ENCODE results near the gene SCN1B. TPM values are rescaled to one million over a fixed set of nuclear protein-coding genes. Genes with fewer than 3 reads are reported as not detected.
"Not testable (repeated sequence)": the region's sequence is repeated elsewhere in the genome, so short reads cannot be mapped to it uniquely, and the experiment has no call there.

Gene SCN1B
- total RNA-seq, 1 donor from 2014 or later = 0.69 TPM

DNA sequence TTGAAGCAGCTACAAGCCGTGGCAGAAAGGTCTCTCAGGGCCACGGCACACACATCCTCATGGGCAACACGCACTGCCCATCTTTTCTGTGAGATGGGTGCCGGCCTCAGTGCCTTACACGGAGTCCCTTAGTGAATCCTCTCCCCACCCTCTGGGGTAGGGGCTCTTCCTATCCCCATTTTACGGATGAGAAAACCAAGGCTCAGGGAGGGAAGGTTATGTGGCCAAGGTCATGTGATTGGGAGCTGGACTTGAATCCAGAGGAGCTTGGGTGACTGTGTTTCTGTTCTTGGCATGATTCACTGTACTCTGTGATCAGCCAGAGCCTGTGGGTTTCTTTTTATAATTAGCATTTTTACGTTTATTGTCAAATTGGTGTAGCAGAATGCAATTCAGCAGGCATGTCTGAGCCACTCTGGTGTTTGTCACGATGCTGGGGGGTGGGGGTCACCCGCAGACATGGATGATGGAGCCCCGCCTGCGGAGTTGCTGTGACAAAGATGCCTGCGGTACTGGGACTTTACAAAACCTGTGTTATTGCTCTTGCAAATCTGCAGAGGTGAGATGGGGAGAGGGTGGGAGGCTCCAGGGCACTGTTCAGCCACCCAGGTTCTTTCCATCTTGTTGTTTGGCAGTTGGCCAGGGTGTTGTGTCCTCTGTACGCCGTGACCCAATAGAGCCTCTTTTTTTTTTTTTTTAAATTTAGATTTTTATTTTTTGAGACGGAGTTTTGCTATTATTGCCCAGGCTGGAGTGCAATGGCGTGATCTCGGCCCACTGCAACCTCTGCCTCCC is 4.5 kb downstream of the SCN1B start:
- intact Hi-C loops (cut with micrococcal nuclease) = no loop called here

DNA sequence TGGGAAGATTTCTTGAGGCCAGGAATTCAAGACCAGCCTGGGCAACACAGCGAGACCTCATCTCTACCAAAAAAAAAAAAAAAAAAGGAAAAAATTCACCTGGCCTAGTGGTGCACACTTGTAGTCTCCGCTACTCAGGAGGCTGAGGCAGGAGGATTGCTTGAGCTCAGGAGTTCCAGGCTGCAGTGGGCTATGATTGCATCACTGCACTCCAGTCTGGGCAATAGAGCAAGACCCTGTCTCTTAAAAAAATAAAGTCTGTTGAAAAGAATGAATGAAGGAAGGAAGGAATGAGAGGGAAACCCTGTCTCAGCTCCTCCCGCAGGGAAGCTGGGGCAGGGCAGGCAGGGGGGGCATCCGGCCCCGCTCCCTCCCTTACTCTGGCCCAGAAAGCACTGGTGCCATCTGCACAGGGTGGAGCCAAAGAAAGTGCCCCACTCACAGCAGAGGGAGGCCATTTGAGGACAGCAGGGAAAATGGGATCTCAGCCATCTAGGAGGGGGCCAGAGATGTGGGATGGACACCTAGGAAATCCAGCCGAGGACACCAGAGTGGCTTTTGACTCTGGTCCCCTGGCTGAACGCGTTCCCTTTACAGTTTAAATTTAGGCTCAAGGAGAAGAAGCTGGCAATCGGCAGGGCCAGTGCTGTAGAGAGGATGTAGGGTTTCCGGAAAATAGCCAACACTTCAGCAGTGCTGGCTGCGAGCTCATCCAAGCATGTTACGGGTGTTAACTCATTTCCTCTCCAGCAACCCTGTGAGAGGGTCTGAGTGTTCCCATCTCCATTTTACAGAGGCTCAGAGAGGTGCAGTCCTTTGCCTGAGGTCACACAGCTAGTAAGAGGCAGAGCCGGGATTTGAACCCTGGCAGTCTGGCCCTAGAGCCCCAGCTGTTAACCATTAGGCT is 7.7 kb downstream of the SCN1B start:
- intact Hi-C loops (cut with micrococcal nuclease) = no loop called here

DNA sequence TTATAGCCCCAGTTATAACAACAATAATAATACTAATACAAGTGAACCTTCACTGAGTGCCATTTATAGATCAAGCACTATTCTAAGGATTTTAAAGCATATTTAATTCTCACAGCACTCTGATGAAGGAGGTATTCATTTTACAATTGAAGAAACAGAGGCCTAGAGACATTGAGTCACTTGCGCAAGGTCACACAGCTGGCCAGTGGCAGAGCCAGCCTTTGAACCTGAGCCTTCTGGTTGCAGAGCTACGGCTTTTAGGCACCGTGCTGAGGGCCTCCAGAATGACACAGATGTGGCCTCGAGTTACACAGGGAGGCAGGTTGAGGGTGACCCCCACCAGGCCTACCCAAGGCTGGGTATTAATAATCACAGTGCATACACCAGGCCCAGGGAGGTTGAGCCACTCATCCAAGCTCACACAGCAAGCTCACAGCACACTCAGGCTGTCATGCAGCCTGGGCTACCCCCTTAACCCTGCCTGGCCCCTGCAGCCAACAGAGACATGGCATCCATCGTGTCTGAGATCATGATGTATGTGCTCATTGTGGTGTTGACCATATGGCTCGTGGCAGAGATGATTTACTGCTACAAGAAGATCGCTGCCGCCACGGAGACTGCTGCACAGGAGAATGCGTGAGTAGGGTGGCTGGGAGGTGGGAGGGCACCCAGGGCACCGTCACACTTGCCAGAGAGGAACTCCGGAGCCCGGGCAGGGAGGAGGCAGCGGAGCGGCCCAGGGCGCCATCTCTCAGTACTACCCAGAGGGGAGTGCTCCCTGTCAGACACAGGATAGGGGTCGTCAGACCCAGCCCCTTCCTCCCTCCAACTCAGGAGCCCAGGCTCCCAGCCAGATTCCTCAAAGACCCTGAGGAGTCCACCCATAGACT is 8.6 kb downstream of the SCN1B start:
- intact Hi-C loops (cut with micrococcal nuclease) = no loop called here

DNA sequence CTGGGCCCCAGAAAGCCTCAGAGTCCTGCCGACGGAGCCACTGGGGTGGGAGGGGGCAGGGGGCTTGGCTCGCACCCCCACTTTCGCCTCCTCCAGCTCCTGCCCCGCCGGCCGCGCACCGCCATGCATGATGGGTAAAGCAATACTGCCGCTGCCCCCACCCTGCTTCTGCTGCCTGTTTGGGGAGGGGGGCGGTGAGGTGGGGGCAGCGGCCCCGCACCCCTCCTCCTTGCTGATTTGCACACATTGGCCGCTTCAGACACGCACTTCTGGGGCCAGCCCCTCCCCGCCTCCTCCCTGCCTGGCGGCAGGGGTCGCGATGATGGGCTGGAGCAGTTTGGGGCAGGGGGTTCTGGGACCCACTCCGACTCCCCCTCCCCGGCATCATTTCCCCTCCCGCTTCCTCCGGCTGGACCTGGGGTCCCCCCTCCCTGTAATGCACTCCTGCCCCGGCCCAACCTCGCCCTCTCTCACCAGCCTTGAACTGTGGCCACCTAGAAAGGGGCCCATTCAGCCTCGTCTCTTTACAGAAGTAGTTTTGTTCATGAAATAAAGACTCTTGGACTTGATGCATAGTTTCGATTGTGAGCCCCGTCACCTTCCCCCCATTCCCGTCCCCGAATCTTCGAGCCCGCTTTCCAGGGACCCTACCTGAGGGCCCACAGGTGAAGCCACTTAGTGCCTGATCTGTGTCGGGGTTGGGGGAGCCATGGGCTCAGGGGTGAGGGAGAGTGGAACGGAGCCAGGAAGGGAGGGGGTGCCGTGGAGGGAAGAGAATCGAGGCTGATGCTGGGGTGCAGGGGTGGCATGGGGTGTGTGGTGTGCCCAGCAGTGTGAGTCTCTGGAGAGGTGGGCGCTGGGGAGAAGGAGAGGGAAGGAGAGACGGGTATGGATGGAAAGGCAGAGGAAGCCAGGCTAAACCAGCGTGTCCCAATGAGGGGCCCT is 9.9 kb downstream of the SCN1B start:
- intact Hi-C loops (cut with micrococcal nuclease) = no loop called here

DNA sequence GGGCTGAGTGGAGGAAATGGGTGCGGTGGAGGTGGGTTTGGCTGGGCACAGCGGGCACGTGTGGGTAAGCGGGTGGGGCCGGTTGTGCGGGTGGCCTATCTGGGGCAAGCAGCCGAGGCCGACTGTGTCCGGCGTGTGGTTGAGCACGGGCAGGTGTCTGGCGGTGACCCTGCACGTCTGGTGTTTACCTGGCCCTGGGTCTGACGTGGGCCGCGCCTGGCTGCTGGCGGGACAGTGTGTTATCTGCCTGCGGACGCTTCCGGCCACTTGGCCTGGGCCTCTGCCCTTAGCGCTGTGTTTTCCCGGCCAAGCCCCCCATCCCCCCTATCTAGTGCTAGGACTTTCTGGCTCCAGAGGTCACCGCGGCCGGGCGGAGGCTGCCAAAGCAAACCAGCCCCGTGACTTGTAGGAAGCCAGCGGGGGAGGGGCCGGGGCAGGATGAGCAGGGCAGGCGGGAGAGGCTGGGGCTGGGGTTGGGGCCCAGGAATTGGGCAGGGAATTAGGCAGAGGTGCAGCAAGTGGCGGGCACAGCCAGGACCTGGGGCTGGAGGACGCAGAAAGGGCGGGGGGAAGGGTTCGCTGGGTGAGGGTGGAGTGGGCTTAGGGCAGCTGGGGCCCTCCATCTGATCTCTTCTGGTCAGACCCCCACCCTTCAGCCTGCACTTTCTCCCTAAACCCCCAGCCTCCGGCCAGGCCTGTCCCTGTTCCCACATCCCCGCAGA is 10.7 kb downstream of the SCN1B start:
- intact Hi-C loops (cut with micrococcal nuclease) = no loop called here

DNA sequence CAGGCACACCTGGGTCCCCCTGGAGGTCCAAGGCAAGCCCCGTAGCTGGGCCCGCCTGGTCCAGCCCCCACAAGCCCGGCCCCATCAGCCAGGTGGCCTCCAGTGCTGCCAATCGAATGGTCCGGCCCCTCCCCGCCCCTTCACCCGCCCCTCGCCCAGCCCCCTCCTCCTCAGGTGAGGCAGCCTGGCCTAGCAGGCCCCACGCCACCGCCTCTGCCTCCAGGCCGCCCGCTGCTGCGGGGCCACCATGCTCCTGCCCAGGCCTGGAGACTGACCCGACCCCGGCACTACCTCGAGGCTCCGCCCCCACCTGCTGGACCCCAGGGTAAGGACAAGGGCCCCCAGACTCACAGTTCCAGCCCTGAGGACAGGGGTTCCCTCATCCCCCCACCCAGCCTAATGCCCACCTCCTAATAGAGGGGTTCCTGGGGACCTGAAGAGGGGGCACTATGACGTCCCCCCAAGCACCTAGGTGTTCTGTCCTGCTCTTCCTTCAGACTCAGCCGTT is 11.3 kb downstream of the SCN1B start, which contains the start of gene HPN:
Gene HPN, plus strand, starts transcription at position 174 of the 508 bp plus-strand sequence. CDS start 786 bp downstream, outside the sequence.
- intact Hi-C loops (cut with micrococcal nuclease) = no loop called here

DNA sequence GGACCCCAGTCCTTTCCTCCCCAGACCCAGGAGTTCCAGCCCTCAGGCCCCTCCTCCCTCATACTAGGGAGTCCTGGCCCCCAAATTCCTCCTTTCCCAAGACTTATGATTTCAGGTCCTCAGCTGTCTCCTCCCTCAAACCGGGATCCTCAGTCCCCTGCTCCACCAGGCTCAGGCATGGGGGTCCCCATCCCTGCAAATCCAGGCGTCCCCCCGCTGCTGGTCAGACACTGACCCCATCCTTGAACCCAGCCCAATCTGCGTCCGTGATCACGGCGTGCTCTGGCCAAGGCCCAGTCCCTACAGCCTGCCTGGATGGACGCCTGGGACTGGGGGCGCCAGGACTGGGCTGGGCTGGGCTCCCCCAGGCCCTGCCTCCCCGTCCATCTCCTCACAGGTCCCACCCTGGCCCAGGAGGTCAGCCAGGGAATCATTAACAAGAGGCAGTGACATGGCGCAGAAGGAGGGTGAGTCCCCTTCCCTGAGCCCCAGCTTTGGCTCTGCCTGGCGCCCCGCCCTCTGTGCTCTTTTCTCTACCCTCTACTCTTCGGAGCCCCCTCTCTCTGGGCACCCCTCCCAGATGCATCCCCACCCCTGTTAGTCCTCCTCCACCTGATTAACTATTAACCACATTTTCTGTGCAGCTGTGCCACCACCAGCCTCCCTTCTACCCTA is 11.9 kb downstream of the SCN1B start:
- intact Hi-C loops (cut with micrococcal nuclease) = no loop called here

DNA sequence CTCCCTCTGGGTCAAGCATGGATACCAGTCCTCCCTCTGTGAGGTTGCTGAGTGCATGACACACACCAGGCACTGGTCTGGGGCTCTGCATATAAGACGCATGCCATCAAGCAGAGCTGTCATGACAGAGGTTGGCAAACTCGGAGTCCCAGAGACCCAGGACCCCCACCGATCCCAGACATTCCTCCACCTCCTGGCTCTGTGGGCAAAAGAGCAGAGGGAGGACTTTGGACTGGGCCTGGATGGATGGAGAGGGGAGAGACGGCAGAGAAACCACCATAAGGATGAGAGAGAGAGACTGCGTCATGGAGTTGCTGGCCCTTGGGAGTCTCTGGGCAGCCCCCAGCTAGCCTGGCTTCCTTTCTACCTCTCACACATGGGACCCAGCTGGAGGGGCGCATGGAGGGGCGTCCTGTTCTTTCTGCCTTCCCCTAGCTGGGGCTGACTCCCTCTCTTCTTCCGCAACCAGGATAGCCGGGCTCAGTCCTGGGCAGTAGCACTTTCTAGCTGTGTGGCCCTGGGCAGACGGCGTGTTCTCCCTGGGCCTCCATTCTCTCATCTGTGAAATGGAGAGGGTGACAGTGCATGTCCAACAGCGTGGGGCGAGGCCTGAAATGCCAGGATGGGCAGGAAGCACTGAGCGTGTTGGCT is 12.8 kb downstream of the SCN1B start:
- intact Hi-C loops (cut with micrococcal nuclease) = no loop called here

DNA sequence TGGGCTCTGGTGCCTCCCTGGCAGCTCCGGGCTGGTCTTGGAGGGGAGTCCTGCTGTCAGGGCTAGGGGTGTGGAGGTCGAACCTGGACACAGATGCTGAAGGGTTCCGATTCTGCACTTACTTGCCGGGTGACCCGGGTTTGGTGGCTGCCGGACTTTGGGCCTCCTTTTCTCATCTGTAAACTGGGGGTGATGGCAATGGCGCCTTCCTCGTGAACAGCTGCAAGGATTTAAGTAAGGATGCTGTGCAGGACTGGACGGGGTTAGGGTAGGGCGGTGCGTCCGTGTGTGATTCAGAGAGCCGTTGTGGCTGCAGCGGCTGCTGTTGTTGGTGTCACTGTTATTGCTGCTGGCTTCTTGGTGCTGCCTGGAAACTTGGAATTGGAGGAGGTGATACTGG is 13.6 kb downstream of the SCN1B start:
- intact Hi-C loops (cut with micrococcal nuclease) = loop anchor here (1.0 kb wide), 4 partner anchors 23 to 91 kb away; partner anchors contain the start of gene LGI4

DNA sequence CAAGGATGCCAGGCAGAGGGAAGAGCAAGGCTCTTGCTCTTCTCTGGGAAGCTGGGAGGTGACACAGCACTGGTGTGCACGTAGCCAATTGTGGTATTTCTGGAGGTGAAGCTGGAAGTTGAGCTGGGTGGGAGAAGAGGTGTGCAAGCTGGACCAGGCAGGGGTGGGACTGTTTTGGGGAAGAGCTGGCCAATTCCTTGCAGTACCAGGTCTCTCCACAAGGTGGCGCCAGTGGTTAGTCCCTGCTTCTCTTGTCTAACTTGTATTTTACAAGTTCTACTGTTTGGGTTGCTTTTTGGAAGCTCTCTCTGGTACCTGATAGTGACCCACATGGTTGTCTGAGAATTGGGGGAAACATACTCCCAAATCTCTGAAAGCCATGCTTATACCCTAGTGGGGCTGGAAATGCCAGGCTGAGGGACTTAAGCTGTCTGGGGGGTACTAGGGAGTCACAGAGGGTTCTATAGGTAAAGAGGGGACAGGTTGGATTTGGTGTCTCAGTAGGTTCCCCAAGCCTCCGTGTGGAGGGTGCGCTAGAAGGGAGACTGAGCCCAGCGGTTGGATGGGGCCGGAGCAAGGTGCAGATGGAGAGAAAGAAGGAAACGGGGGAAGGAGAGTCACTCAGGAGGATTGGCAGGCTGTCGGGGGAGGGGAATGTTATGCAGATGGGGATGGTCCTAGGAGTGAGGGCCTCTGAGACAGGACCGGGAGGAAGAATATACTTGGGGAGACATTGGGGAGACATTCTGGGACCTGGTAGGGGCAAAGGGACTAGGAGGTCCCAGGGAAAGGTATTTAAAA is 14.2 kb downstream of the SCN1B start:
- intact Hi-C loops (cut with micrococcal nuclease) = loop anchor here (1.0 kb wide), 4 partner anchors 23 to 91 kb away; partner anchors contain the start of gene LGI4

DNA sequence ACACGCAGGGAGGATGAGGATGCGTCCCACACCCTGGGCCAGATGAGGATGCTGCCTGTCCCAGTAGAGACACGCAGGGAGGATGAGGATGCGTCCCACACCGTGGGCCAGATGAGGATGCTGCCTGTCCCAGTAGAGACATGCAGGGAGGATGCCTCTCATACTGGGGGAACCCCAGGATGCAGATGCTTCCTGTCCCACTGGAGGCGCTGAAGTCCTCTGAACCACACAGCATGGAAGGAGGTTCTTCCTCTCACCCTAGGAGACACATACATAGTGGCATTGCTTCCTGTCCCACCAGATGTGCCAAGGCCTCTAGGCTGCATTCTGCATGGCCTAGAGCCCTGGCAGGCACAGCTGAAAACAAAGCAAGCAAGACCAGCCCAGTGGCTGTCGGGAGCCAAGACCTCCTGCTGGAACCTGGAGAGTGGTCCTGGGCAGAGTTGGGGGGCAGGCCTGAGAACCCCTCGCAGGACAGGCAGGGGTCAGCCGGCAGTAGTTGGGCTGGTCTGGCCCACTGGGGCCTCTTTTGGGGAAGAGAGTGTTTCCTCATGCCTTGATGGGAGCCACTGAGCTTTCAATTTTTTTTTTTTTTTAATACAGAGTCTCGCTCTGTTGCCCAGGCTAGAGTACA is 15.5 kb downstream of the SCN1B start:
- intact Hi-C loops (cut with micrococcal nuclease) = no loop called here

DNA sequence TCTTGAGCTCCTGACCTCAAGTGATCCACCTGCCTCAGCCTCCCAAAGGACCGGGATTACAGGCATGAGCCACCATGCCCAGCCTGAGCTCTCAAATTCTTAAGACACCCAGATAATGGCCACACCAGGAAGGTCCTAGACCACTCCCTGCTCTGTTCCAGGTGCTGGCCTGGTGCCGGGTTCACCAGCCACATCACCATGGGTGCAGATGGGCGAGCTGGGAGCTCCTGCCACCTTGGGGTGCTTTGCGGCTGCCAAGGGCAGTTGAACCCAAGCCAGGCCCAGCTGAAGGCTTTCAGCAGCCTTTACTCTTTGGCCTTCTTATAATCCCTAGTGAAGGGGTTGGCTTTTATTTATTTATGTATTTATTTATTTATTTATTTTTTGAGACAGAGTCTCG is 16.2 kb downstream of the SCN1B start:
- intact Hi-C loops (cut with micrococcal nuclease) = no loop called here

DNA sequence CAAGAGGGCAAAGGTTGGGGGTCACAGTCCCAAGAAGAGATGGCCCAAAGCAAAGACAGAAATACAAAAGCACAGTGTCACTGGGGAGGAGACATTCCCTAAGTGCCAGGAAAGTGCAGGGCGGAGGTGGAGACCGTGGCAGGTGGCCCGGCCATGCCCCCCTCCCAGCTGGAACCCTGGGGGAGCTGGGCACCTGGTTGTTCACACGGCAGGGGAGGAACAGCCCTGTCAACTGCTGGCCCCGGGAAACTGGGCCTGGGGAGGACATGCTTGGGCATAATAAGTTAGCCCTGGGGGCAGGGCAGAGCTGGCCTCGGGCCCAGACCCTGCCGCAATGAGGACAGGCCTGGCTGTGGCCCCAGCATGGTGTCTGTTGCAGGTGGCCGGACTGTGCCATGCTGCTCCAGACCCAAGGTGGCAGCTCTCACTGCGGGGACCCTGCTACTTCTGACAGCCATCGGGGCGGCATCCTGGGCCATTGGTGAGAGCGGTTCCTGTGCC is 18.7 kb downstream of the SCN1B start:
- intact Hi-C loops (cut with micrococcal nuclease) = no loop called here

DNA sequence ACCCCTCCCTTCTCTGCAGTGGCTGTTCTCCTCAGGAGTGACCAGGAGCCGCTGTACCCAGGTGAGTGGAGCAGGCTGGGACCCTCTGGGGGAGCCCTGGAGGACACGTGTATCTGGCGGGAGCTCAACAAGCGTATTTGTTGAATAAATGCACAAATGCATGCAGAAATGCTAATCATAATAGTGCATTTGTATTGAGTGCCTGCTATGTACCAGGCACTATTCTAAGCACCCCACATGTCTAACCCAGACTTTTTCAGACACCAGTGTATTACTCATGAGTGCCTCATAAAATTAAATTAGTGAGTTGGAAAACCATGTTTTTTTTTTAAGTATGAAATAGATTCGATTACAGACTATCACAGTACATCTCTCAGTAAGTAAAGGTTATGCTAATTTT is 19.2 kb downstream of the SCN1B start:
- intact Hi-C loops (cut with micrococcal nuclease) = no loop called here

DNA sequence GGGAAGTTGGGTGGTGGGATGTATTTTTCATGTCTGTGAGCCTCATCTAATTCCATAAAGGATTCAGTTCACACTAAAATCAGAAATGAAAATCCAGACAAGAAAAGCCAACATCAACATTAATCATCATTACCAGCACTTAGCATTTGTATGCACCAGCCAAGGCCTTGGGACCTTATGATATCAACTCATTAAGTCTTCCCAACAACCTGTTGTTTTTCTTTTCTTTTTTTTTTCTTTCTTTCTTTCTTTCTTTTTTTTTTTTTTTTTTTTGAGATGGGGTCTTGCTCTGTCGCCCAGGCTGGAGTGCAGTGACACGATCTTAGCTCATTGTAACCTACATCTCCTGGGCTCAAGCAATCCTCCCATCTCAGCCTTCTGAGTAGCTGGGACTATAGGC is 20.4 kb downstream of the SCN1B start:
- intact Hi-C loops (cut with micrococcal nuclease) = not testable (repeated sequence)

DNA sequence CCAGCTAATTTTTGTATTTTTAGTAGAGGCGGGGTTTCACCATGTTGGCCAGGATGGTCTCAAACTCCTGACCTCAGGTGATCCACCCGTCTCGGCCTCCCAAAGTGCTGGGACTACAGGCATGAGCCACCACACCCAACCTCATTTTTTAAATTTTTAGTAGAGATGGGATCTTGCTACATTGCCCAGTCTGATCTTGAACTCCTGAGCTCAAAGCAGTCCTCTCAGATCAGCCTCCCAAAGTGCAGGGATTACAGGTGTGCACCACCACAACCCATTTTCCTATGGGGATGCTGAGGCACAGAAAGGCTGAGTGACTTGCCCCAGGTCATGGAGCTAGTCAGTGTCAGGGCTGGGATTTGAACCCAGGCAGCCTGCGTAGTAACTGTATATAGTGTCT is 21.0 kb downstream of the SCN1B start:
- intact Hi-C loops (cut with micrococcal nuclease) = not testable (repeated sequence)

DNA sequence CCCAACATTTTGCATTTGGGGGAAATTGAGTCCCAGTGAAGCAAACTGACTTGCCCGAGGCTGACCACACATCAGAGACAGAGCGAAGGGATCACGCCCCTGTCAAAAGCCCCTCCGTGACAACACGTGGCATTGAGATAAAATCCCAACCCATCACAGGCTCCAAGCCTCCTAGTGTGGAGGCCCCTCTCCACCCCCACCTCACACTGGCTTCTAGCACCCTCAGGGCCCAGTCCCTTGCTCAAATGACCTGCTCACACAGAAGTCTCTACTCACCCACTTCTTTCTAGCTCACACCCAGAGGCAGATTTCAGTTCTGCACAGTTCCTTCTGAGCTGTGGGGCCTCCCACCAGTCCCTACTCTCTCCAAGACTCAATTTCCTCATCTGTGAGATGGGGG is 21.5 kb downstream of the SCN1B start:
- intact Hi-C loops (cut with micrococcal nuclease) = no loop called here

Measured in T-helper 1 cell treated with Interleukin-12 subunit alpha and Interleukin-12 subunit beta and Interleukin-4 antibody, amounts not matched to agents 30 ng/mL and 1 ng/mL, for 36 hours (primary cell).